GM18505 (cell line): ENCODE data around the gene TUBB1.

Source experiments
- ATAC-seq: cut with Tn5 transposase; IDR thresholded peaks from one replicate; pipeline ENCODE4 v1.9.1; 2021; ENCODE audit not compliant: unreplicated experiment
- POLR2A ChIP-seq: IDR thresholded peaks from 4 replicates; pipeline ENCODE4 v1.6.1; 2011; ENCODE audit warnings: borderline replicate concordance; ENCODE audit not compliant: insufficient read depth, insufficient read length; ENCODE audit errors: extremely low read depth

Gene TUBB1

GRCh38 chr20:58984691-58985090, 34.5 kb upstream of the TUBB1 start:
- no peak for ATAC-seq
- TF ChIP-seq POLR2A, result no peak

- ATAC-seq, result no peak
- TF ChIP-seq POLR2A, result no peak
Measured at GRCh38 chr20:58985656-58986055, 33.6 kb upstream of the TUBB1 start.

- TF ChIP-seq POLR2A, result no peak
- ATAC-seq, result no peak
Measured at GRCh38 chr20:58986286-58986967, 32.8 kb upstream of the TUBB1 start.

GRCh38 chr20:58986968-58987517, 32.2 kb upstream of the TUBB1 start:
- ATAC-seq, result no peak
- TF ChIP-seq POLR2A, result no peak

- no peak for TF ChIP-seq POLR2A
- no peak for ATAC-seq
Measured at GRCh38 chr20:58987790-58988564, 31.3 kb upstream of the TUBB1 start.

- no peak for ATAC-seq
- no peak for TF ChIP-seq POLR2A
Measured at GRCh38 chr20:58988565-58988882, 30.7 kb upstream of the TUBB1 start.

GRCh38 chr20:58989196-58989595, 30.0 kb upstream of the TUBB1 start:
- no peak for ATAC-seq
- TF ChIP-seq POLR2A, result no peak

- no peak for ATAC-seq
- peak; percentile 26 for TF ChIP-seq POLR2A
Measured at GRCh38 chr20:58990651-58991445, 28.4 kb upstream of the TUBB1 start.

- ATAC-seq, result no peak
- no peak for TF ChIP-seq POLR2A
Measured at GRCh38 chr20:58991715-58992114, 27.5 kb upstream of the TUBB1 start.

GRCh38 chr20:58992911-58993310, 26.3 kb upstream of the TUBB1 start:
- no peak for ATAC-seq
- TF ChIP-seq POLR2A, result no peak

- no peak for ATAC-seq
Measured at GRCh38 chr20:58993332-58994248, 25.6 kb upstream of the TUBB1 start.

GRCh38 chr20:58994390-58995159, 24.7 kb upstream of the TUBB1 start:
- no peak for ATAC-seq
- TF ChIP-seq POLR2A, result no peak

More at GRCh38 chr20:58993332-58994248, 25.6 kb upstream of the TUBB1 start:
- no peak for TF ChIP-seq POLR2A
